ENCODE measurements around the gene GINS2. TPM values are rescaled to one million over a fixed set of nuclear protein-coding genes. Genes with fewer than 3 reads are reported as not detected.
A peak's percentile ranks its signal among the peaks of the same experiment; 100 is the strongest.

The GINS2 gene
- total and polyA plus RNA-seq, 2 experiments from 2014 or later: 40.5 to 44.4 TPM

- Histone ChIP-seq H3K27me3 (ENCODE audit: insufficient read depth) (no peaks in the 10 kb centered on the region), H3K27ac (ENCODE audit: low read depth) (no peak overlapping the region), H3K4me1 (ENCODE audit: insufficient read depth) (no peaks in the 10 kb centered on the region), H4K20me1 (replicated peaks; ENCODE audit: insufficient read depth) (peaks cover 9% of the 10 kb centered on the region; the same call in 1 of the 2 replicates), H3K4me2 (no peak overlapping the region), H3K9me2 (ENCODE audit: insufficient read depth) (no peaks in the 10 kb centered on the region), H3K79me2 (replicated peaks; ENCODE audit: insufficient read depth) (no peaks in the 10 kb centered on the region), H3K36me3 (ENCODE audit: insufficient read depth) (peaks cover 15% of the 10 kb centered on the region; the same call in 1 of the 2 replicates), H3F3A (replicated peaks; ENCODE audit: low read depth) (peaks cover 28% of the 10 kb centered on the region), H2AFZ (no peak overlapping the region), H3K4me3 (no peak overlapping the region)
- H3K4me1 Mint-ChIP-seq: peaks cover 4% of the 10 kb centered on the region; the same call in 1 of the 3 replicates
- ATAC-seq: no peak
- DNase-seq (ENCODE audit: low spot score): no peak
- H3K36me3 Mint-ChIP-seq (ENCODE audit: low read depth): peaks cover 83% of the 10 kb centered on the region
- no peak overlapping the region for H3K27ac Mint-ChIP-seq
- H3K9me3 Mint-ChIP-seq: no peaks in the 10 kb centered on the region; the same call in 2 of the 3 replicates
- TF ChIP-seq JUNB (IDR thresholded peaks at IDR 0.05; ENCODE audit: unreplicated experiment): no peak
- TF ChIP-seq NANOG (IDR thresholded peaks at IDR 0.05; ENCODE audit: borderline replicate concordance): no peak
- no peak for TF ChIP-seq CTCF (conservative IDR thresholded peaks at IDR 0.05; ENCODE audit: low read depth in 2 of 2)
- no peak for TF ChIP-seq EZH2 (IDR thresholded peaks at IDR 0.05; ENCODE audit: low read depth, unreplicated experiment)
- no peak for TF ChIP-seq POLR2AphosphoS5 (IDR thresholded peaks at IDR 0.05; ENCODE audit: low read depth)
- no peak for TF ChIP-seq REST (IDR thresholded peaks at IDR 0.05; ENCODE audit: unreplicated experiment)
- no peak for TF ChIP-seq ZNF331 (CRISPR knock-in tag; IDR thresholded peaks at IDR 0.05; ENCODE audit: low read depth)
- TF ChIP-seq ZNF114 (CRISPR knock-in tag; IDR thresholded peaks at IDR 0.05): no peak
- no peak overlapping the region for H3K4me3 Mint-ChIP-seq
- H3K27me3 Mint-ChIP-seq (ENCODE audit: insufficient read depth, low read depth, poor library complexity): peaks cover 14% of the 10 kb centered on the region
These were observed 30.8 kb downstream of the GINS2 start for GRCh38 chr16:85657996-85658395.

GRCh38 chr16:85657267-85657650, 31.5 kb downstream of the GINS2 start:
- no peak overlapping the region for H3K4me2 ChIP-seq
- H3K9me3 Mint-ChIP-seq: no peaks in the 10 kb centered on the region; the same call in 2 of the 3 replicates
- H3K27me3 Mint-ChIP-seq (ENCODE audit: insufficient read depth, low read depth, poor library complexity): peaks cover 8% of the 10 kb centered on the region
- H3K4me3 Mint-ChIP-seq: no peak overlapping the region
- ATAC-seq (no peak), DNase-seq (ENCODE audit: low spot score) (no peak)
- no peaks in the 10 kb centered on the region for H3K27me3 ChIP-seq (ENCODE audit: insufficient read depth)
- H3F3A ChIP-seq (replicated peaks; ENCODE audit: low read depth): peaks cover 28% of the 10 kb centered on the region
- H3K4me1 ChIP-seq (ENCODE audit: insufficient read depth): no peaks in the 10 kb centered on the region
- peaks cover 9% of the 10 kb centered on the region; the same call in 1 of the 2 replicates for H4K20me1 ChIP-seq (replicated peaks; ENCODE audit: insufficient read depth)
- no peak overlapping the region for H3K27ac Mint-ChIP-seq
- peaks cover 80% of the 10 kb centered on the region for H3K36me3 Mint-ChIP-seq (ENCODE audit: low read depth)
- H3K79me2 ChIP-seq (replicated peaks; ENCODE audit: insufficient read depth): no peaks in the 10 kb centered on the region; the same call in 1 of the 2 replicates
- H3K9me2 ChIP-seq (ENCODE audit: insufficient read depth): no peaks in the 10 kb centered on the region
- H3K4me1 Mint-ChIP-seq: peaks cover 8% of the 10 kb centered on the region; the same call in 2 of the 3 replicates
- H2AFZ ChIP-seq: no peak overlapping the region
- 0 out of 2 replicates have a peak, but pooled peaks cover 11% of the 10 kb centered on the region for H3K36me3 ChIP-seq (ENCODE audit: insufficient read depth)
- no peak overlapping the region for H3K4me3 ChIP-seq
- H3K27ac ChIP-seq (ENCODE audit: low read depth): 0 out of 2 replicates have a peak overlapping the region, but pooled peaks have one; percentile 63
- TF ChIP-seq JUNB (IDR thresholded peaks at IDR 0.05; ENCODE audit: unreplicated experiment) (no peak), EZH2phosphoT487 (IDR thresholded peaks at IDR 0.05; ENCODE audit: unreplicated experiment) (no peak), NANOG (IDR thresholded peaks at IDR 0.05; ENCODE audit: borderline replicate concordance) (no peak), ZNF331 (CRISPR knock-in tag; IDR thresholded peaks at IDR 0.05; ENCODE audit: low read depth) (no peak), ZNF462 (CRISPR knock-in tag; IDR thresholded peaks at IDR 0.05) (no peak), POLR2AphosphoS5 (IDR thresholded peaks at IDR 0.05; ENCODE audit: low read depth) (no peak)
